DND-41 (cell line): ENCODE data around the gene ARHGAP4.

Experiments
- ATAC-seq: fragments of 200-7000 bp; cut with Tn5 transposase; 3 replicates; pipeline ENCODE4 v1.9.1; 2021; ENCODE audit warnings: low read depth; ENCODE audit not compliant: insufficient read depth
- DNase-seq: peaks from one replicate; pipeline ENCODE4 v3.0.0-alpha.2; 2020
- H2AFZ ChIP-seq: 2 replicates; pipeline ENCODE4 v1.6.0; 2012; ENCODE audit warnings: low read depth, low read length
- H3K27ac ChIP-seq: 2 replicates; pipeline ENCODE4 v1.5.1; 2012; ENCODE audit warnings: low read length, inconsistent platforms
- H3K27me3 ChIP-seq: fragments of 200-600 bp; sonication (generic); 2 replicates; pipeline ENCODE4 v1.6.0; 2012; ENCODE audit warnings: low read length, mild to moderate bottlenecking, inconsistent platforms; ENCODE audit not compliant: insufficient read depth, poor library complexity
- H3K36me3 ChIP-seq: 2 replicates; pipeline ENCODE4 v1.5.1; 2012; ENCODE audit warnings: low read length, inconsistent platforms; ENCODE audit not compliant: insufficient read depth
- H3K4me1 ChIP-seq: 2 replicates; pipeline ENCODE4 v1.5.1; 2012; ENCODE audit warnings: mild to moderate bottlenecking, low read length; ENCODE audit not compliant: insufficient read depth
- H3K4me2 ChIP-seq: 2 replicates; pipeline ENCODE4 v1.6.0; 2012; ENCODE audit warnings: mild to moderate bottlenecking, moderate library complexity, low read length, inconsistent platforms; ENCODE audit not compliant: insufficient read depth
- H3K4me3 ChIP-seq, 2 experiments: fragments of 200-600 bp in 1 of 2; shearing (Covaris generic) in 1 of 2; 2 replicates each; pipeline ENCODE4 v1.5.1; 2012 to 2016; ENCODE audit warnings: inconsistent platforms in 2 of 2, low read length in 2 of 2, mild to moderate bottlenecking in 2 of 2, low read depth in 1 of 2, moderate library complexity in 1 of 2
- H3K79me2 ChIP-seq: 2 replicates; pipeline ENCODE4 v1.6.0; 2012; ENCODE audit warnings: low read length, inconsistent platforms; ENCODE audit not compliant: insufficient read depth
- H3K9ac ChIP-seq: 2 replicates; pipeline ENCODE4 v1.6.0; 2012; ENCODE audit warnings: low read depth, mild to moderate bottlenecking, inconsistent platforms, low read length, moderate library complexity
- H3K9me3 ChIP-seq: 2 replicates; pipeline ENCODE4 v1.5.1; 2012; ENCODE audit warnings: low read length, moderate library complexity, mild to moderate bottlenecking, inconsistent platforms; ENCODE audit not compliant: insufficient read depth, severe bottlenecking
- H4K20me1 ChIP-seq: 2 replicates; pipeline ENCODE4 v1.6.0; 2012; ENCODE audit warnings: low read length; ENCODE audit not compliant: insufficient read depth
- CTCF ChIP-seq: IDR thresholded peaks from 2 replicates; pipeline ENCODE4 v1.5.1; 2012; ENCODE audit warnings: borderline replicate concordance, low read length, moderate library complexity, mild to moderate bottlenecking; ENCODE audit not compliant: poor library complexity, severe bottlenecking; ENCODE audit errors: extremely low read depth
- EZH2 ChIP-seq: IDR thresholded peaks from 3 replicates; pipeline ENCODE4 v1.6.1; 2012; ENCODE audit warnings: borderline replicate concordance, low read depth, mild to moderate bottlenecking, moderate library complexity, low read length, inconsistent platforms; ENCODE audit not compliant: severe bottlenecking

The ARHGAP4 gene

GRCh38 chrX:153973127-153974002 lies 47.3 kb upstream of the ARHGAP4 start:
- H3K9me3 ChIP-seq = no peaks in the 10 kb centered on the region
- H3K4me1 ChIP-seq = peaks cover 24% of the 10 kb centered on the region
- peak overlapping the region; percentile 100 for H3K27ac ChIP-seq
- peak overlapping the region; percentile 99 for H3K9ac ChIP-seq
- H2AFZ ChIP-seq = peak overlapping the region; percentile 31
- DNase-seq (peak; percentile 32), ATAC-seq (no peak)
- peaks cover 15% of the 10 kb centered on the region for H4K20me1 ChIP-seq
- peak overlapping the region; percentile 73 for H3K4me2 ChIP-seq
- peaks cover 13% of the 10 kb centered on the region for H3K36me3 ChIP-seq
- peaks cover 56% of the 10 kb centered on the region for H3K79me2 ChIP-seq
- no peaks in the 10 kb centered on the region for H3K27me3 ChIP-seq
- no peak for TF ChIP-seq EZH2
- no peak for TF ChIP-seq CTCF
- H3K4me3 ChIP-seq = peak overlapping the region; percentile 55 to 90; a peak in 3 of 4 replicates

- ATAC-seq (peak; percentile 44), DNase-seq (peak; percentile 93)
- Histone ChIP-seq H3K27me3 (no peaks in the 10 kb centered on the region), H3K79me2 (peaks cover 64% of the 10 kb centered on the region), H3K9ac (peak within 1 kb of the TSS; percentile 99), H4K20me1 (peaks cover 23% of the 10 kb centered on the region), H3K9me3 (no peaks in the 10 kb centered on the region), H3K36me3 (peaks cover 22% of the 10 kb centered on the region), H3K27ac (peak within 1 kb of the TSS; percentile 100), H3K4me2 (peak within 1 kb of the TSS; percentile 73), H3K4me1 (peaks cover 33% of the 10 kb centered on the region), H3K4me3 (peak within 1 kb of the TSS; percentile 58 to 90), H2AFZ (peak within 1 kb of the TSS; percentile 74)
- TF ChIP-seq EZH2 = no peak
- TF ChIP-seq CTCF = no peak
These were observed 46.5 kb upstream of the ARHGAP4 start, which contains the start of gene TMEM187 for GRCh38 chrX:153972368-153973126. Gene TMEM187, plus strand, starts transcription at chrX:153972754. Its CDS starts 9,309 bp downstream, at chrX:153982063.

- ATAC-seq (peak; percentile 38), DNase-seq (peak; percentile 92)
- no peak for TF ChIP-seq CTCF
- TF ChIP-seq EZH2 = no peak
- no peaks in the 10 kb centered on the region for H3K9me3 ChIP-seq
- peaks cover 30% of the 10 kb centered on the region for H3K36me3 ChIP-seq
- H3K79me2 ChIP-seq = peaks cover 73% of the 10 kb centered on the region
- peak within 1 kb of the TSS; percentile 99 for H3K9ac ChIP-seq
- H3K4me3 ChIP-seq = peak within 1 kb of the TSS; percentile 58 to 90
- H3K27ac ChIP-seq = peak within 1 kb of the TSS; percentile 100
- H3K27me3 ChIP-seq = no peaks in the 10 kb centered on the region
- H3K4me1 ChIP-seq = peaks cover 41% of the 10 kb centered on the region
- peaks cover 31% of the 10 kb centered on the region for H4K20me1 ChIP-seq
- peak within 1 kb of the TSS; percentile 74 for H2AFZ ChIP-seq
- peak within 1 kb of the TSS; percentile 73 for H3K4me2 ChIP-seq
These were observed 45.6 kb upstream of the ARHGAP4 start, which contains the start of gene HCFC1 for GRCh38 chrX:153971450-153972367. Gene HCFC1, minus strand, starts transcription at chrX:153971818. Its CDS starts 978 bp downstream, at chrX:153970840.
